Measurements from ENCODE around the gene GRK3. TPM values are rescaled to one million over a fixed set of nuclear protein-coding genes. Genes with fewer than 3 reads are reported as not detected.

GRK3 gene
- total and polyA plus RNA-seq, 10 of the 15 experiments (the other 5 are each of a cell fraction or from before 2014, with no cell fraction given): 3.1 to 35.1 (median 14.7) TPM

GRCh38 chr22:25682109-25682508, 117.6 kb downstream of the GRK3 start:
- Histone ChIP-seq H3K4me1 (ENCODE audit: control insufficient read depth, insufficient read depth, low read length) (no peaks in the 10 kb centered on the region), H3K79me2 (ENCODE audit: control insufficient read depth, insufficient read depth, low read length) (no peaks in the 10 kb centered on the region), H4K20me1 (ENCODE audit: control insufficient read depth, insufficient read depth) (no peaks in the 10 kb centered on the region), H3K27me3 (replicated peaks in 1 of 2; ENCODE audit: control insufficient read depth in 2 of 2, insufficient read depth in 2 of 2, low read length in 1 of 2) (no peaks in the 10 kb centered on the region), H3K4me2 (ENCODE audit: control insufficient read depth, insufficient read depth) (no peak overlapping the region), H3K36me3 (ENCODE audit: control insufficient read depth in 2 of 2, insufficient read depth in 2 of 2, low read length in 1 of 2) (peaks cover 4 to 9% of the 10 kb centered on the region in 2 experiments), H3K4me3 (no peak overlapping the region), H2AFZ (ENCODE audit: control insufficient read depth, low read depth, low read length) (no peak overlapping the region), H3K27ac (ENCODE audit: control insufficient read depth, insufficient read depth) (no peak overlapping the region), H3K9ac (ENCODE audit: control insufficient read depth, insufficient read depth, low read length) (no peak overlapping the region), H3K9me3 (replicated peaks; ENCODE audit: control insufficient read depth, insufficient read depth, low read length) (no peaks in the 10 kb centered on the region)
- no peak for FAIRE-seq
- RAD21 ChIA-PET (ENCODE audit: unreplicated experiment): interaction anchor here (1.0 kb wide), 1 partner anchor 139 kb away, joined by 3 read pairs; no protein-coding TSS in a partner anchor
- CTCF ChIA-PET: interaction anchor here (0.6 to 1.0 kb wide), 3 partner anchors 9 to 138 kb away, joined by 3 to 4 read pairs (median 3); no protein-coding TSS in a partner anchor
- in situ Hi-C loops (cut with MboI) (no loop called here), intact Hi-C loops (cut with micrococcal nuclease; ENCODE audit: unreplicated experiment) (no loop called here)
- BruUV-seq (replicated peaks): no TSS peak
- no peak for TF ChIP-seq IKZF1 (conservative IDR thresholded peaks at IDR 0.05)
- TF ChIP-seq SMAD5 (IDR thresholded peaks at IDR 0.05; ENCODE audit: low read depth): no peak
- no peak for TF ChIP-seq HDGF (IDR thresholded peaks at IDR 0.05)
- TF ChIP-seq SUPT20H (IDR thresholded peaks at IDR 0.05; ENCODE audit: borderline replicate concordance, control insufficient read depth, low read depth, low read length): no peak
- TF ChIP-seq FOS (IDR thresholded peaks at IDR 0.05; ENCODE audit: borderline replicate concordance, extremely low read depth, insufficient read length): no peak
- no peak for TF ChIP-seq BCL11A (IDR thresholded peaks at IDR 0.05; ENCODE audit: low read depth, low read length)
- TF ChIP-seq NFIC (IDR thresholded peaks at IDR 0.05; ENCODE audit: low read depth, low read length): no peak
- TF ChIP-seq YY1 (IDR thresholded peaks at IDR 0.05; ENCODE audit: low read depth, low read length): no peak
- no peak for TF ChIP-seq RUNX3 (IDR thresholded peaks at IDR 0.05; ENCODE audit: low read length)
- TF ChIP-seq REST (IDR thresholded peaks at IDR 0.05; ENCODE audit: low read depth, low read length): no peak
- no peak for TF ChIP-seq CREB1 (IDR thresholded peaks at IDR 0.05; ENCODE audit: low read depth)
- TF ChIP-seq CHD2 (IDR thresholded peaks at IDR 0.05; ENCODE audit: borderline replicate concordance, low read depth, low read length): no peak
- no peak for TF ChIP-seq YBX1 (IDR thresholded peaks at IDR 0.05)
- no peak for TF ChIP-seq PAX8 (IDR thresholded peaks at IDR 0.05)
- no peak for TF ChIP-seq HDAC2 (IDR thresholded peaks at IDR 0.05)
- TF ChIP-seq NRF1 (conservative IDR thresholded peaks at IDR 0.05; ENCODE audit: low read depth, low read length): no peak
- no peak for TF ChIP-seq ZBED1 (IDR thresholded peaks at IDR 0.05; ENCODE audit: borderline replicate concordance)
- TF ChIP-seq POLR2A (IDR thresholded peaks at IDR 0.05; ENCODE audit: low read depth, low read length): no peak
- TF ChIP-seq GABPA (IDR thresholded peaks at IDR 0.05; ENCODE audit: low read depth): no peak
- no peak for TF ChIP-seq STAT1 (conservative IDR thresholded peaks at IDR 0.05)
- POLR2A ChIA-PET: interaction anchor here (1.3 kb wide), 1 partner anchor 138 kb away, joined by 3 read pairs; no protein-coding TSS in a partner anchor
- no peak for DNase-seq (ENCODE audit: low read depth, low spot score)
- SMC1A ChIA-PET (ENCODE audit: uncharacterized antibody, unreplicated experiment): interaction anchor here (0.9 to 1.7 kb wide), 6 partner anchors 9 to 221 kb away, joined by 3 to 5 read pairs (median 4); no protein-coding TSS in a partner anchor
- no peak for ATAC-seq
- WGBS (ENCODE audit: insufficient coverage, insufficient replicate concordance, low lambda C conversion rate, missing lambda C conversion rate): 96% methylated on average over 3 of the region's 3 CpGs

Data from GM12878 (cell line).